ENCODE measurements around the gene SRPX.

DNA sequence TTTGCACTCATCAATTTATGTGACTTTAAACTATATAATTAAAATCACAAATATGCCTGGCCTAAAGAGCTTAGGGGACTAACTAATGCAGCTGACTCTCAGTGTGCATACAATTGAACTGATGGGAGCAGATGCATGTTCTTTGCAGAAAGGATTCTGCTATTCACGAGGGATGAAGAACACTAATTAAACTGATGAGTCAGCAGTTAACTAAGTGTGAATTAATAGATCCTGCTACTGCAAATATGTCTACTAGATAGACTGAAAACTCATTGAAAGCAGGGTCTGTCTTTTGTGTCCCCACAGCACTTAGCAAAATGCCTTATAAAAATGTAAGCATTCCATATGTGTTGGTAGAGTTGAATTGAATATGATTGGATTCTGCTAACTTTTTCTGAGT is 104.0 kb downstream of the SRPX start:
- TF ChIP-seq POLR2A (IDR thresholded peaks at IDR 0.05; ENCODE audit: low read length) (no peak), GATA1 (IDR thresholded peaks at IDR 0.05; ENCODE audit: low read depth, low read length) (no peak)
